Erythroblast (primary cell): ENCODE results near the gene TMEM154.

ENCODE experiments used
- GATA1 ChIP-seq: IDR thresholded peaks from 2 replicates; pipeline ENCODE4 v1.6.1; 2011; ENCODE audit warnings: low read depth, mild to moderate bottlenecking, control low read depth, low read length, moderate library complexity
- POLR2A ChIP-seq: IDR thresholded peaks from 2 replicates; pipeline ENCODE4 v1.6.1; 2011; ENCODE audit warnings: mild to moderate bottlenecking, low read length

GRCh38 chr4:152652102-152652501, 27.7 kb downstream of the TMEM154 start:
- TF ChIP-seq POLR2A: no peak
- TF ChIP-seq GATA1: no peak
